ENCODE results near the gene SHC4.
"Not testable (repeated sequence)": the region's sequence is repeated elsewhere in the genome, so short reads cannot be mapped to it uniquely, and the experiment has no call there.

The SHC4 gene

DNA sequence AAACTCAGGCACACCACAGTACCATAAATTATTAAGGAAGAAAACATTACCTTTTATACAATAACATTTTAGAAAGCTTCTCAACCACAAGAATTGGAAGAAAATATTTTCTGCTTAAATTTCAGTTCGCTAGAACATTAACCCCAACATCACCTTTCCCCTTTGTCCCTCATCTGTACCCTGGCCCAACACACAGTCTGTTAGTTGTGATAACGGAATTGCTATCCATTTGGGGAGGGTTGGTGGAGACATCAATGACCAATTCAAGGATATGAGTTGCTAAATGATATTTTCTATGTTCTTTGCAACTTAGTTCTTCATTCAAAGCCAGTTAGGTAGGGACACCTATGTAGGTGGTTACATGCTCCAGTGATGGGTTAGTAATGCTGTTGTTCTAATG lies 80.0 kb downstream of the SHC4 start:
- DNase-seq (ENCODE audit: low read depth in 3 of 3), result no peak

DNA sequence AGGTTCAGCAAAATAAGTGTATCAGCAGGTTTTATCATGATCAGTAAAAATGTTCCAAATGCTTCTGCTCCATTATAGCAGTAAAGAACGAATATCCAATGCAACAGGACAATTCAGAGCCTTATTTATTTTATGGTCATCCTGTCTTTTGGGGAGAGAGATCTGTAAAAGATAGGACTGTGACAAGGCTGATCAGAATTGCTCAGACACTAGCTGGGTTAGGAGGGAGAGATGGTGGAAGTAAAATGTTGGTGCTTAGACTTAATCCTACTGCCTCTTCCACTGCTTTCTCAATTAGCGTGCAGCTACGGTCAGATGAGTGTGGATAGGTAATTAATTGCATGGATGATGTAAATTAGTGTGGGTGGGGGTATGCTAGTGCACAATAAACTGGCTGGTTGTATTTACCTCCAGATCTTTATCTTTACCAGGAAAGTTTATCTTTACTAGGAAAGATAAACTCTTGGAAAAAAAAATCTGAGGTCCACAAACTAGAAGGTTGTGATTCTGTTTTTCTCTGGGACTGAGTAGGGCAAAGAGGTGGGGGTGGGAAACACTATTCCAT lies 83.6 kb downstream of the SHC4 start:
- no peak for DNase-seq (ENCODE audit: low read depth in 3 of 3)

- DNase-seq (ENCODE audit: low read depth in 3 of 3), result peak; percentile 83 to 91 (median 85)
Measured at GRCh38 chr15:48877630-48878595, 85.8 kb downstream of the SHC4 start, which contains the start of gene EID1. Gene EID1 (plus strand): TSS chr15:48878134. CDS start chr15:48878177, 43 bp downstream.

DNA sequence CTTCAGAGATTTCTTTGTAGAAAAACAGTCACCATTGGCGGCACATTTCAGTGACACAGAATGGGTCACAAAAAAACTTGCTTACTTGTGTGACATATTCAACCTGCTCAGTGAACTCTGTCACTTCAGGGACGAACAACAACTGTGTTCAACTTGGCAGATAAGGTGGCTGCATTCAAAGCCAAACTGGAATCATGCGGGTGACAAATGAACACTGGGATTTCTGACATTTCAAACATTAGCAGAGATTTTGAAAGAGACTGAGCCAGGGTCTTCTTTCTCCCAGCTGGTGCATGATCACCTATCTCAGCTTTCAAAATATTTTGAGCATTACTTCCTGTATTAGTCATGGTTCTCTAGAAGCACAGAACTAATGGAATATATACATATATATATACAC lies 87.7 kb downstream of the SHC4 start:
- no peak for DNase-seq (ENCODE audit: low read depth in 3 of 3)

DNA sequence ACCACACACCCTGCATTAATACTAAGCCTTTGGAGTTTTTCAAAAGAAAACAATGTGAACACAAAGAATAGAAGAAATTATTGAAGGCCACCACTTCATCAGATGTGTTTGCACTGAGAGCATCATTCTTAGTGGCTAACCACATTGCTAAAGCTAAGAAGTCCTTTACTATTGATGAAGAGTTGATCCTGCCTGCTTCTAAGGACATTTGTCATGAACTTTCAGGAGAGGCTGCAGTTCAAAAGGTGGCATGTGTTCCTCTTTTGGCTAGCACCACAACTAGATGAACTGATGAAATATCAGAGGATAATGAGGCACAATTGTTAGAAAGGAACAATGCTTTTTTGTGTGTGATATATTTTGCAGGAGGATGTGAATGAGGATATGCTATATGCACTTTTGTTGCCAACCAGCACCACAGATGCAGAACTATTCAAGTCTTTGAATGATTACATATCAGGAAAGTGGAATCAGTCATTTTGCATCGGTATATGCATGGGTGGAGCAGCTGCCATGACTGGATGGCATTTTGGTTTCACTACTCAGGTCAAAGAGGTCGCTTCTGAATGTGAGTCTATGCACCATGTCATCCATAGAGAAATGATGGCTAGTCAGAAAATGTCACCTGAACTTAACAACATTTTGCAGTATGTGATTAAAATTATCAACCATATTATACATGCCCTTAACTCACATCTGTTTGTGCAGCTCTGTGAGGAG lies 88.3 kb downstream of the SHC4 start:
- DNase-seq (ENCODE audit: low read depth in 3 of 3), result peak in 1 of 3 donors; percentile 3

GRCh38 chr15:48872632-48873031 lies 91.1 kb downstream of the SHC4 start:
- no peak for DNase-seq (ENCODE audit: low read depth in 3 of 3)

- DNase-seq (ENCODE audit: low read depth in 3 of 3), result no peak
Measured at GRCh38 chr15:48871542-48871941, 92.2 kb downstream of the SHC4 start.

- no peak for DNase-seq (ENCODE audit: low read depth in 3 of 3)
Measured at GRCh38 chr15:48869966-48870365, 93.8 kb downstream of the SHC4 start.

GRCh38 chr15:48868536-48868935 lies 95.2 kb downstream of the SHC4 start:
- DNase-seq (ENCODE audit: low read depth in 3 of 3), result no peak

DNA sequence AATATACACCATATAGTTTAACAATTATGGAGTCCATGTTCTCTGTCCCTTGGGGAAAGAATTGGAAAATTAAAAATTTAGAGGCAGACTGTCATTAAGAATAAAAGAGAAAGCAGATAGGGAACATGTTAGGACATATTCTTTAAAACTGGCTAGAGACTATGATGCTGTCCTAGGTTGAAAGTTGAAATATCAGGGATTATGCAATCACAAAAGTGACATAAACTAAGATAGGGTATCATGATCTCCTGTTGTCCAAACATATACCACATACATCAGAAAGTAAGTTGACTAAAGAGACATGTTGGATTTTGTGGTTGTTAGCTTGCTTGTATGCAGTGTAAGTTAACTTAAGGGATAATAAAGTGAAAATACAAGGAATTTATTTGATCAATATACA lies 95.7 kb downstream of the SHC4 start:
- no peak for DNase-seq (ENCODE audit: low read depth in 3 of 3)

- no peak for DNase-seq (ENCODE audit: low read depth in 3 of 3)
Measured at GRCh38 chr15:48866141-48866563, 97.6 kb downstream of the SHC4 start.

DNA sequence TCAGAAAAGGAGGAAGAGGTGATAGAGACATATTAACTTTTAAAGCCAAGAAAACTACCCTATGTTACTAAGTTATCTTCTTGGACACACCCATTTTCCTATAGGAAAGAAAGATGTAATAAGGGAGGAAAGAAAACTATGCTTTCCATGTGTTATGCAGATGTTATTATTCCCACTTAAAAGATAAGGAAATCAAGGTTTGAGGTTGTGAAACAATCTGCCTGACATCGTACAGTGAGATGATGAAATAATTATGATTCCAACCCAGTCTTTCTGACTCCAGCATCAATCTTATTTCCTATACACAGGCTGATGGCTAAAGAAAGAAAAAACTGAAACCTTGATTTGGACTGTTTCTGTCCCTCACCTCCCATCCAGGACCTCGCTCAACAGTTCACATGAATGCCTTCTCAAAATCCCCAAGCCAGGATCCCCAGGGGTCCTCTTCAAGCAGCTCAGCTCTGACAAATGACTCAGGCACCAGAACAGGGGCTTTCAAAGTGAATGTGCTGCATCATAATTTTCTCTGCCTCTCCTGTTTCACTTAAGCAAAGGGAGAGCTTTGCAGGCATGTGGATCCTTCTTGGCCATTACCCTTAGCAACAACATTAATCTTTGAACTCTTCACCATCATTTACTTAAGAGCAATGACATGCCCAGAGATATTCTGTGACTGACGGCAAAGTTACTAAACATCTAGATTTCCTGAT lies 98.2 kb downstream of the SHC4 start:
- DNase-seq (ENCODE audit: low read depth in 3 of 3), result no peak

DNA sequence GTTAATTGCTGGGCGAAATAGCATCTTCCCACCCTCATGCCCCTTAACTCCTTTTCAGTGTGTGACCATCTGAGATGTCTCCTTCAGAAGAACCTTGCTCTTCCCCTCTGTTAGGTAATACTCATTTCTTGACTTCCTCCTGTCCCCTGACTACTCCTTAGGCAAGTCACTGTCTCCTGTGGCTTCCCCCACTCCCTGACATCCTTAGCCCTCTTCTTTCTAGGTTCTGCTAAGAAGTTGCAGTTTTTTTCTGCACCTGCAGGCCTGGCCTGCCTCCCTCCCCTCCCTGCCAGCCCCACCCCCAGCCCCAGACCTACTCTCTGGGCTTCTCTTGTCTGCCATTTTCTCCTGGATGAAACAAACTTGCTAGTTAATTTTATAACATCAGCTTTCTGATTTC lies 101.0 kb downstream of the SHC4 start:
- peak in 1 of 3 donors; percentile 6 for DNase-seq (ENCODE audit: low read depth in 3 of 3)

- peak in 2 of 3 donors; percentile 11 to 44 for DNase-seq (ENCODE audit: low read depth in 3 of 3)
Measured at GRCh38 chr15:48861813-48862431, 101.8 kb downstream of the SHC4 start.

DNA sequence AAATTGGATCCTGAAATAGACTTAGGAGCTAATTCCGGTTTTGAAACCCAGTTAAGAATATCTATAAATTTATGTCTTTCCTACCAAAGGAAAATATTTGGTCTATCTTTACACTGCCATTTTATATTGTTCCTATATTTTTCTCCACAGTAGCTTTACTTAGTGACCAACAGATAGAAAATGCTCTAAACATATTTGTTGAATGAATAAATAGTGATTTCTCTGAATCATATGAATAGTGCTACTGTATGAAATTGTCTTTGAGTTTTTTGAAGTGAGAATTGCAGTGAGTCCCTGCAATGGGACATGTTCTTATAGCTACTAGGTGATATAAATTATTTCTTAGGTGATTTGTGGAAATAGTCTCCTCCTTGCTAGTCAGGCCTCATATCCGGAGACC lies 104.3 kb downstream of the SHC4 start:
- no peak for DNase-seq (ENCODE audit: low read depth in 3 of 3)

DNA sequence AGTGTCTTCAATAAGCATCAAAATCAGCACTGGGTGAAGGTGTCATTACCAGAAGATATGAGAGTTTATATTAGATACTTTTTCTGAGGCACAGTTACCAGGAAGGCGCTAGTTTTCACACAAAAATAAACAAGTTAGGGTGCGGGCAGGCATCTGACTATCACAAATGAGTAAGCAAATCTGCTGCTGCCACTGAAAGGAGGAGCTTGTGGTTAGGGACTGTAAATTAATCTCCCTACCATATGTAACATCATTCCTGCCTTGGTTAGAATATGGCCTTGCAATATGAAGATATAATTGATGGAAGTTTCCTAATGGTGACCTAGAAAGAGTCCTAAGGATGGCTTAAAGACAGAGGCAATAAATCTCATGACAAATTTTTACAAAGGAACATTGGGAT lies 105.3 kb downstream of the SHC4 start:
- DNase-seq (ENCODE audit: low read depth in 3 of 3), result no peak

- DNase-seq (ENCODE audit: low read depth in 3 of 3), result no peak
Measured at GRCh38 chr15:48856942-48857341, 106.8 kb downstream of the SHC4 start.

DNA sequence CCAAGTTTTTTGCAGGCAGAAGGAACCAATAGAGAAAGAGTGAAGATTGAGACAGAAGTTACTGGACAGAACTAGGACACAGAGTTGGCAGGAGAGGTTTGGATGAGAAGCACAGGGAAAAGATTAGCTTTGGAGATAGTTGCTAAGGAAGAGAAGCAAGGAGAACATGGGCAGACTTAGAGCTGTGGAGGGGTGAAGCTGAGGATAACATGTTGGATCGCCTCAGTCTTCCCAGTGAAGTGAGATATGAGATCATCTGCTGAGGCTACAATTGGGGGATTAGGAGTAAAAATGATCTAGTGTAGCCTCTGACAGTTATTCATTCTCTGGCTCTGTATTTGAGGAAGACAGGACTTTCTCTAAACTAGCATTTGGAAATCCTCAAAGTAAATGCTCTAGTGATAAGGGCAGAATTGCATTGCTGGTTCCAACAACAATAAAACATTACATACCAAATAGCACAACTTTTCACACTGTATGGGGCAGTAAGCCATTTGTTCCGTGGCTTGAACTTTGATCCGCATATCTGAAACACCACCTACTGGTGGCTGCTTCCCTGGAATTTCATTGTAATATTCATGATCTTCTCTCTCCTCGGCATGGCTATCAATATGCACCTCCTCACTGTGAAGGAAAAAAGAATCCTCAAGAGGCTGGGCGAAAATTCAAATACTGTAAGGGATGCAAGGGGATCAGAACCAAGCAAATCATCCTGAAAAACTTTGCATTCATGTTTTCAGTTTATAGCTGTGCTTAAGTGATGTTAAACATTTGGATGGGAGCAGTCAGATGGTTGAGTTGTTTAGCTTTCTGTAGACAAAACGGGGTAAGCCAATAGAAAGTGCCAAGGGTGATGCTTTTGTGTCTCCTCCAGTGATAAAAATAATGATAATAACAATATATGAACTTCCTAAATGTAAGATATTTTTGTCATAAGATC lies 107.9 kb downstream of the SHC4 start:
- no peak for DNase-seq (ENCODE audit: low read depth in 3 of 3)

DNA sequence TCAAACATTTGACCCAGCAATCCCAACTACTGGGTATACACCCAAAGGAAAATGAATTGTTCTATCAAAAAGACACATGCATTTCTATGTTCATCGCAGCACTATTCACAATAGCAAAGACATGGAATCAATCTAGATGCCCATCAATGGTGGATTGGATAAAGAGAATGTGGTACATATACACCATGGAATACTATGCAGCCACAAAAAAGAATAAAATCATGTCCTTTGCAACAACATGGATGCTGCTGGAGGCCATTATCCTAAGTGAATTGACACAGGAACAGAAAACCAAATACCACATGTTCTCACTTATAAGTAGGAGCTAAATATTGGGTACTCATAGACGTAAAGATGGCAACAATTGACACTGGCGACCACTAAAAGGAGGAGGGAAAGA lies 109.3 kb downstream of the SHC4 start:
- DNase-seq (ENCODE audit: low read depth in 3 of 3), result not testable (repeated sequence)

DNA sequence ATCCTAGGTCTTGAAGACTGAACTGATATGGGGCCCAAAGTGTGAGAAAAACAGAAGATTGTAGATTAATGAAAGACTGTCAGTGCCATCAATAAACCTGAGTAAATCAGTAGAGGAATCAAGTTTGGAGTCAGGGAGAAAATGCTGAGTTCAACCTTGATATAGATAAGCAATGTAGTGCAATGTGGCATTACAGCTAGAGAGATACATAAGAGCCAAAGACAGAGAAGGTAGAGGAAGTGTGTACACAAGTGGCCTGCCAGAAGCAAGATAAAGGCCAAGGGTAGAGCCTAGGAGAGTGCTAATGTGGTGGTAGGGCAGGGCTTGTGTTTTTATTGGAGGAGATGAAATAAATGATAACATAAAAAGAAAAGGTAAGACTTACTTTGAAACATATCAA lies 111.8 kb downstream of the SHC4 start:
- no peak for DNase-seq (ENCODE audit: low read depth in 3 of 3)
